Smooth muscle cell (in vitro differentiated cells): ENCODE data around the gene LHX2. TPM values are rescaled to one million over a fixed set of nuclear protein-coding genes. Genes with fewer than 3 reads are reported as not detected.

ENCODE experiments used
- DNase-seq: peaks from one replicate; lab custom pipeline; 2025; ENCODE audit not compliant: unreplicated experiment; lab: John Stamatoyannopoulos, UW
- H2AFZ ChIP-seq: fragments of 200-600 bp; sonication (generic); 2 replicates; pipeline ENCODE4 v1.6.0; 2016; ENCODE audit warnings: antibody characterized with exemption, low read depth, mild to moderate bottlenecking
- H3F3A ChIP-seq: fragments of 200-600 bp; sonication (generic); 2 replicates; pipeline ENCODE4 v1.6.0; 2017; ENCODE audit warnings: antibody characterized with exemption, low read depth
- H3K27ac ChIP-seq: fragments of 200-600 bp; sonication (generic); 2 replicates; pipeline ENCODE4 v1.5.1; 2016; ENCODE audit warnings: low read depth, mild to moderate bottlenecking
- H3K27me3 ChIP-seq: fragments of 200-600 bp; sonication (generic); 2 replicates; pipeline ENCODE4 v1.6.1; 2016; ENCODE audit warnings: low read depth, mild to moderate bottlenecking
- H3K36me3 ChIP-seq: fragments of 200-600 bp; sonication (generic); 2 replicates; pipeline ENCODE4 v1.5.1; 2016; ENCODE audit warnings: low read depth
- H3K4me1 ChIP-seq: fragments of 200-600 bp; sonication (generic); 2 replicates; pipeline ENCODE4 v1.5.1; 2016; ENCODE audit warnings: low read depth
- H3K4me2 ChIP-seq: fragments of 200-600 bp; sonication (generic); 2 replicates; pipeline ENCODE4 v1.6.0; 2016; ENCODE audit warnings: mild to moderate bottlenecking
- H3K4me3 ChIP-seq: fragments of 200-600 bp; sonication (generic); 2 replicates; pipeline ENCODE4 v1.5.1; 2016; ENCODE audit warnings: mild to moderate bottlenecking
- H3K79me2 ChIP-seq: fragments of 200-600 bp; sonication (generic); 2 replicates; pipeline ENCODE4 v1.6.0; 2016; ENCODE audit warnings: low read depth, mild to moderate bottlenecking
- H3K9ac ChIP-seq: fragments of 200-600 bp; sonication (generic); 2 replicates; pipeline ENCODE4 v1.6.0; 2016; ENCODE audit warnings: low read depth
- H3K9me3 ChIP-seq: fragments of 200-600 bp; sonication (generic); replicated peaks from 2 replicates; pipeline ENCODE4 v1.5.1; 2016; ENCODE audit warnings: low read depth
- H4K20me1 ChIP-seq: fragments of 200-600 bp; sonication (generic); 2 replicates; pipeline ENCODE4 v1.6.0; 2016; ENCODE audit warnings: low read depth
- CTCF ChIP-seq: fragments of 200-600 bp; sonication (generic); IDR thresholded peaks from 2 replicates; pipeline ENCODE4 v1.5.1; 2017; ENCODE audit warnings: borderline replicate concordance, mild to moderate bottlenecking, antibody characterized with exemption; ENCODE audit not compliant: insufficient read depth, poor library complexity, severe bottlenecking
- WGBS: methylation state at CpG from one replicate; pipeline ENCODE4 v1.1.7; 2016; ENCODE audit warnings: low lambda C conversion rate; 5-methylcytosine and 5-hydroxymethylcytosine counted together
- polyA plus RNA-seq: library from polyadenylated mRNA; unstranded; fragments of >200 nt; fragmentation: Nextera tagmentation; extraction: Ambion mirVana; gene quantifications from 2 replicates; pipeline ENCODE4 v1.2.1, GENCODE V29; 2016
- total RNA-seq: library from RNA; depleted of rRNA; stranded (reverse); fragments of >200 nt; gene quantifications from 2 replicates; pipeline ENCODE4 v1.2.3, GENCODE V29; 2014

The LHX2 gene
- total and polyA plus RNA-seq, 2 experiments from 2014 or later = not detected

- no peaks in the 10 kb centered on the region for H3K79me2 ChIP-seq
- no peaks in the 10 kb centered on the region for H3K4me1 ChIP-seq
- H3K27me3 ChIP-seq = peaks cover 66% of the 10 kb centered on the region
- H2AFZ ChIP-seq = no peak overlapping the region
- WGBS = 87% methylated on average over 12 of the region's 12 CpGs
- H3K9ac ChIP-seq = no peak overlapping the region
- DNase-seq = no peak
- no peaks in the 10 kb centered on the region for H3K9me3 ChIP-seq
- no peak overlapping the region for H3K27ac ChIP-seq
- no peaks in the 10 kb centered on the region for H4K20me1 ChIP-seq
- H3F3A ChIP-seq = no peaks in the 10 kb centered on the region
- no peak for TF ChIP-seq CTCF
- H3K4me2 ChIP-seq = no peak overlapping the region
- no peaks in the 10 kb centered on the region for H3K36me3 ChIP-seq
- H3K4me3 ChIP-seq = no peak overlapping the region
Measured at GRCh38 chr9:124029617-124030016, 18.0 kb downstream of the LHX2 start.

GRCh38 chr9:124030969-124031451 lies 19.4 kb downstream of the LHX2 start:
- no peaks in the 10 kb centered on the region for H3K36me3 ChIP-seq
- WGBS = 79% methylated on average over 16 of the region's 16 CpGs
- no peak for TF ChIP-seq CTCF
- H2AFZ ChIP-seq = no peak overlapping the region
- H4K20me1 ChIP-seq = no peaks in the 10 kb centered on the region
- no peak overlapping the region for H3K27ac ChIP-seq
- H3K9ac ChIP-seq = no peak overlapping the region
- no peaks in the 10 kb centered on the region for H3K79me2 ChIP-seq
- H3K4me1 ChIP-seq = no peaks in the 10 kb centered on the region
- peak overlapping the region; percentile 76 for H3K4me2 ChIP-seq
- H3F3A ChIP-seq = no peaks in the 10 kb centered on the region
- H3K27me3 ChIP-seq = peaks cover 63% of the 10 kb centered on the region
- no peak for DNase-seq
- H3K4me3 ChIP-seq = peak overlapping the region; percentile 18
- H3K9me3 ChIP-seq = no peaks in the 10 kb centered on the region

GRCh38 chr9:124032247-124032646 lies 20.7 kb downstream of the LHX2 start:
- TF ChIP-seq CTCF = no peak
- H4K20me1 ChIP-seq = no peaks in the 10 kb centered on the region
- peak overlapping the region; percentile 28 for H3K4me3 ChIP-seq
- H3K4me2 ChIP-seq = peak overlapping the region; percentile 78
- no peak overlapping the region for H3K9ac ChIP-seq
- H3F3A ChIP-seq = no peaks in the 10 kb centered on the region
- no peaks in the 10 kb centered on the region for H3K9me3 ChIP-seq
- H3K4me1 ChIP-seq = no peaks in the 10 kb centered on the region
- no peaks in the 10 kb centered on the region for H3K36me3 ChIP-seq
- H2AFZ ChIP-seq = peak overlapping the region; percentile 58
- WGBS = 14% methylated on average over 18 of the region's 24 CpGs
- H3K79me2 ChIP-seq = no peaks in the 10 kb centered on the region
- no peak for DNase-seq
- no peak overlapping the region for H3K27ac ChIP-seq
- peaks cover 52% of the 10 kb centered on the region for H3K27me3 ChIP-seq

- WGBS = 87% methylated on average over 5 of the region's 5 CpGs
- no peaks in the 10 kb centered on the region for H3K4me1 ChIP-seq
- no peak for DNase-seq
- no peaks in the 10 kb centered on the region for H3K36me3 ChIP-seq
- no peak overlapping the region for H3K9ac ChIP-seq
- H3K27ac ChIP-seq = no peak overlapping the region
- no peaks in the 10 kb centered on the region for H4K20me1 ChIP-seq
- no peaks in the 10 kb centered on the region for H3K79me2 ChIP-seq
- no peaks in the 10 kb centered on the region for H3K9me3 ChIP-seq
- H3K27me3 ChIP-seq = peaks cover 55% of the 10 kb centered on the region
- TF ChIP-seq CTCF = no peak
- H2AFZ ChIP-seq = no peak overlapping the region
- no peak overlapping the region for H3K4me3 ChIP-seq
- no peaks in the 10 kb centered on the region for H3F3A ChIP-seq
- no peak overlapping the region for H3K4me2 ChIP-seq
Measured at GRCh38 chr9:124033348-124033747, 21.8 kb downstream of the LHX2 start.
